Suprapubic skin (tissue), 3 donors: ENCODE measurements around the gene MAP3K4.

ENCODE experiments used
- POLR2AphosphoS5 ChIP-seq, 3 donors: sonication (generic); formaldehyde crosslinking; IDR thresholded peaks; one replicate each; pipeline ENCODE4 v1.6.1; 2017; ENCODE audit warnings: antibody characterized with exemption in 3 of 3
- TF ChIP-seq, protein P1 (sequence below), 2 donors: fragments of 200-600 bp in 1 of 2; fragments of 450-650 bp in 1 of 2; sonication (generic) in 1 of 2; IDR thresholded peaks; one replicate each; pipeline ENCODE4 v1.5.1; 2016 to 2019; ENCODE audit warnings: antibody characterized with exemption in 2 of 2, mild to moderate bottlenecking in 1 of 2, moderate library complexity in 1 of 2

DNA sequence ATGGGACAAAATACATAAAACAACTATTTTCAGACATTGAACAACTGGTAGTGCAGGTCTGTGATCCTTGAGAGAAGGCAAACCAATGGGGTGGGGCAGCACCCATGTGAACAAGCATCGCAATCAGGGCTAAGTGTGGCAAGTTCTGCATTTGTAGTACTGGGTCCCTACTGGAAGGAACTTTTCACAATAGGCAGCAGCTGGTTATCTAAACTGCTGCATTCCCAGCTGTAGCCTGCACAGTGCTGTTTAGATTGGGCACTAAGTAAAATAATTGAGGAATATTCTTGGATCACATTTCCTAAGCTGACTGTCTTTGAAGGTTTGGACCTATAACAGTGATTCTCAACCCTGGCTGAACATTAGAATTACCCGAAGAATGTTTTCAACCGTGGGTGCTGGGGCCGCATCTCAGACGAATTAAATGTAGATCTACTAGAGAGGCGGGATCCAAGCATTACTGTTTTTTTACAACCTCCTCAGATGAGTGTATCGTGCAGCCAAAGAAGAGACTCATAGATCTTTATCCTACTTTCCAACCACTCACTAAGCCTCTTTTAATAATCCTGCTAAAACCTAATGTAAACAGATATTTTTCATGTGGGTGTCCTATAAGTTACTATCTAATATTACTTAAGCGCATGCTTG lies 12.4 kb upstream of the MAP3K4 start:
- TF ChIP-seq POLR2AphosphoS5 (IDR thresholded peaks at IDR 0.05): no peak
- TF ChIP-seq, protein P1, sequence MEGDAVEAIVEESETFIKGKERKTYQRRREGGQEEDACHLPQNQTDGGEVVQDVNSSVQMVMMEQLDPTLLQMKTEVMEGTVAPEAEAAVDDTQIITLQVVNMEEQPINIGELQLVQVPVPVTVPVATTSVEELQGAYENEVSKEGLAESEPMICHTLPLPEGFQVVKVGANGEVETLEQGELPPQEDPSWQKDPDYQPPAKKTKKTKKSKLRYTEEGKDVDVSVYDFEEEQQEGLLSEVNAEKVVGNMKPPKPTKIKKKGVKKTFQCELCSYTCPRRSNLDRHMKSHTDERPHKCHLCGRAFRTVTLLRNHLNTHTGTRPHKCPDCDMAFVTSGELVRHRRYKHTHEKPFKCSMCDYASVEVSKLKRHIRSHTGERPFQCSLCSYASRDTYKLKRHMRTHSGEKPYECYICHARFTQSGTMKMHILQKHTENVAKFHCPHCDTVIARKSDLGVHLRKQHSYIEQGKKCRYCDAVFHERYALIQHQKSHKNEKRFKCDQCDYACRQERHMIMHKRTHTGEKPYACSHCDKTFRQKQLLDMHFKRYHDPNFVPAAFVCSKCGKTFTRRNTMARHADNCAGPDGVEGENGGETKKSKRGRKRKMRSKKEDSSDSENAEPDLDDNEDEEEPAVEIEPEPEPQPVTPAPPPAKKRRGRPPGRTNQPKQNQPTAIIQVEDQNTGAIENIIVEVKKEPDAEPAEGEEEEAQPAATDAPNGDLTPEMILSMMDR (IDR thresholded peaks at IDR 0.05): no peak
